ENCODE measurements around the gene MB.

DNA sequence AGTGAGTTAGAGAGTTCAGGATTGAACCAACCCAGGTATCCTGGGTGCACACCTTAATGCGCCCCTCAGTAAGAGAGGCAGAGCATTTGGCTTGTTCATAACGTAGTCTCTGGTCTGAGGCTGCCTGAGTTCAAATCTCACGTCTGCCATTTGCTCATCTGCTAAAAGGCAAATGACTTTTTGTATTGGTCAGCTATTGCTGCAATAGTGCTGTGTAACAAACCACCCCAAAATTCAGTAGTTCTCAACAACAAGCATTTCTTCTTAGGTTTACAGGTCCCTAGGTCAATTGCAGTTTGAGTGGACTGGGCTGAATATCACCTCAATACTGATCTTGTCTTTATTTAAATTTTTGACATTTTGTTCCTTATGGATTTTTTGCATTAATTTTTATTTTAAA, 58.4 kb downstream of the MB start:
- TF ChIP-seq, protein P1, sequence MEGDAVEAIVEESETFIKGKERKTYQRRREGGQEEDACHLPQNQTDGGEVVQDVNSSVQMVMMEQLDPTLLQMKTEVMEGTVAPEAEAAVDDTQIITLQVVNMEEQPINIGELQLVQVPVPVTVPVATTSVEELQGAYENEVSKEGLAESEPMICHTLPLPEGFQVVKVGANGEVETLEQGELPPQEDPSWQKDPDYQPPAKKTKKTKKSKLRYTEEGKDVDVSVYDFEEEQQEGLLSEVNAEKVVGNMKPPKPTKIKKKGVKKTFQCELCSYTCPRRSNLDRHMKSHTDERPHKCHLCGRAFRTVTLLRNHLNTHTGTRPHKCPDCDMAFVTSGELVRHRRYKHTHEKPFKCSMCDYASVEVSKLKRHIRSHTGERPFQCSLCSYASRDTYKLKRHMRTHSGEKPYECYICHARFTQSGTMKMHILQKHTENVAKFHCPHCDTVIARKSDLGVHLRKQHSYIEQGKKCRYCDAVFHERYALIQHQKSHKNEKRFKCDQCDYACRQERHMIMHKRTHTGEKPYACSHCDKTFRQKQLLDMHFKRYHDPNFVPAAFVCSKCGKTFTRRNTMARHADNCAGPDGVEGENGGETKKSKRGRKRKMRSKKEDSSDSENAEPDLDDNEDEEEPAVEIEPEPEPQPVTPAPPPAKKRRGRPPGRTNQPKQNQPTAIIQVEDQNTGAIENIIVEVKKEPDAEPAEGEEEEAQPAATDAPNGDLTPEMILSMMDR (conservative IDR thresholded peaks at IDR 0.05; ENCODE audit: low read depth in 2 of 2), result no peak
- no peak for TF ChIP-seq EZH2 (IDR thresholded peaks at IDR 0.05; ENCODE audit: low read depth, unreplicated experiment)
- TF ChIP-seq POLR2AphosphoS5 (IDR thresholded peaks at IDR 0.05; ENCODE audit: low read depth), result no peak
- TF ChIP-seq, protein P2, sequence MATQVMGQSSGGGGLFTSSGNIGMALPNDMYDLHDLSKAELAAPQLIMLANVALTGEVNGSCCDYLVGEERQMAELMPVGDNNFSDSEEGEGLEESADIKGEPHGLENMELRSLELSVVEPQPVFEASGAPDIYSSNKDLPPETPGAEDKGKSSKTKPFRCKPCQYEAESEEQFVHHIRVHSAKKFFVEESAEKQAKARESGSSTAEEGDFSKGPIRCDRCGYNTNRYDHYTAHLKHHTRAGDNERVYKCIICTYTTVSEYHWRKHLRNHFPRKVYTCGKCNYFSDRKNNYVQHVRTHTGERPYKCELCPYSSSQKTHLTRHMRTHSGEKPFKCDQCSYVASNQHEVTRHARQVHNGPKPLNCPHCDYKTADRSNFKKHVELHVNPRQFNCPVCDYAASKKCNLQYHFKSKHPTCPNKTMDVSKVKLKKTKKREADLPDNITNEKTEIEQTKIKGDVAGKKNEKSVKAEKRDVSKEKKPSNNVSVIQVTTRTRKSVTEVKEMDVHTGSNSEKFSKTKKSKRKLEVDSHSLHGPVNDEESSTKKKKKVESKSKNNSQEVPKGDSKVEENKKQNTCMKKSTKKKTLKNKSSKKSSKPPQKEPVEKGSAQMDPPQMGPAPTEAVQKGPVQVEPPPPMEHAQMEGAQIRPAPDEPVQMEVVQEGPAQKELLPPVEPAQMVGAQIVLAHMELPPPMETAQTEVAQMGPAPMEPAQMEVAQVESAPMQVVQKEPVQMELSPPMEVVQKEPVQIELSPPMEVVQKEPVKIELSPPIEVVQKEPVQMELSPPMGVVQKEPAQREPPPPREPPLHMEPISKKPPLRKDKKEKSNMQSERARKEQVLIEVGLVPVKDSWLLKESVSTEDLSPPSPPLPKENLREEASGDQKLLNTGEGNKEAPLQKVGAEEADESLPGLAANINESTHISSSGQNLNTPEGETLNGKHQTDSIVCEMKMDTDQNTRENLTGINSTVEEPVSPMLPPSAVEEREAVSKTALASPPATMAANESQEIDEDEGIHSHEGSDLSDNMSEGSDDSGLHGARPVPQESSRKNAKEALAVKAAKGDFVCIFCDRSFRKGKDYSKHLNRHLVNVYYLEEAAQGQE (IDR thresholded peaks at IDR 0.05; ENCODE audit: unreplicated experiment), result no peak
- no peak for TF ChIP-seq STAT1 (IDR thresholded peaks at IDR 0.05; ENCODE audit: unreplicated experiment)
- no peak for TF ChIP-seq ZNF114 (CRISPR knock-in tag; IDR thresholded peaks at IDR 0.05)
- TF ChIP-seq EZH2phosphoT487 (IDR thresholded peaks at IDR 0.05; ENCODE audit: unreplicated experiment), result no peak
- TF ChIP-seq JUNB (IDR thresholded peaks at IDR 0.05; ENCODE audit: unreplicated experiment), result no peak
- TF ChIP-seq, protein P3, sequence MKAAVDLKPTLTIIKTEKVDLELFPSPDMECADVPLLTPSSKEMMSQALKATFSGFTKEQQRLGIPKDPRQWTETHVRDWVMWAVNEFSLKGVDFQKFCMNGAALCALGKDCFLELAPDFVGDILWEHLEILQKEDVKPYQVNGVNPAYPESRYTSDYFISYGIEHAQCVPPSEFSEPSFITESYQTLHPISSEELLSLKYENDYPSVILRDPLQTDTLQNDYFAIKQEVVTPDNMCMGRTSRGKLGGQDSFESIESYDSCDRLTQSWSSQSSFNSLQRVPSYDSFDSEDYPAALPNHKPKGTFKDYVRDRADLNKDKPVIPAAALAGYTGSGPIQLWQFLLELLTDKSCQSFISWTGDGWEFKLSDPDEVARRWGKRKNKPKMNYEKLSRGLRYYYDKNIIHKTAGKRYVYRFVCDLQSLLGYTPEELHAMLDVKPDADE (IDR thresholded peaks at IDR 0.05), result no peak
